GM21423 (cell line): ENCODE results near the gene CYTH1.

Experiments
- ATAC-seq: cut with Tn5 transposase; IDR thresholded peaks from one replicate; pipeline ENCODE4 v1.9.1; 2021; ENCODE audit warnings: mild to moderate bottlenecking, moderate library complexity; ENCODE audit not compliant: unreplicated experiment

Gene CYTH1

DNA sequence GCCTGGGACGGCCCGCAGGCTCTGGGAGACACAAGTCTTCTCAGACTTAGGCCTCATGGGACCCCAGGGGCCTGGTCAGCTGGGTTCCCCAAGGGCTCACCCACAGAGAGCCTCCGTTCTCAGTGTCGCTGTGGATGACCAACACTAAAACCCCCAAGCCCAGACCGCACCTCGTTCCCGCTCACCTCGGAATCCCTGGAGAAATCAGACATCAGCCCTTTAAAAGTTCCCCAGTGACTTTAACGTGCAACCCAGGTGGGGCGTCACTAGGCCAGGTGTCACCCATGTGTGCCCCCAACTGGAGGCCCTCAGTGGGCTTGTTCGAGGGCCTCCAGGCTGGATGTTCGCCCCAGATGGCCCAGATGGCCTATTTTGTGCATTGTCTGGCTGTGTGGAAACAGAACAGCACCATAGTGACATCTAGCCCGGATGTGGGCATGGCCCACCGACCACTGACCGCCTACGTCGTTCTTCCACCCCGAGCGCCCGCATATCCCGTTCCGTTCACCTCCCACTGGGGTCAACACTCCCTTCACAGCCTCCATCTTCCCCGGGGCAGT is 152.6 kb downstream of the CYTH1 start:
- ATAC-seq: no peak

DNA sequence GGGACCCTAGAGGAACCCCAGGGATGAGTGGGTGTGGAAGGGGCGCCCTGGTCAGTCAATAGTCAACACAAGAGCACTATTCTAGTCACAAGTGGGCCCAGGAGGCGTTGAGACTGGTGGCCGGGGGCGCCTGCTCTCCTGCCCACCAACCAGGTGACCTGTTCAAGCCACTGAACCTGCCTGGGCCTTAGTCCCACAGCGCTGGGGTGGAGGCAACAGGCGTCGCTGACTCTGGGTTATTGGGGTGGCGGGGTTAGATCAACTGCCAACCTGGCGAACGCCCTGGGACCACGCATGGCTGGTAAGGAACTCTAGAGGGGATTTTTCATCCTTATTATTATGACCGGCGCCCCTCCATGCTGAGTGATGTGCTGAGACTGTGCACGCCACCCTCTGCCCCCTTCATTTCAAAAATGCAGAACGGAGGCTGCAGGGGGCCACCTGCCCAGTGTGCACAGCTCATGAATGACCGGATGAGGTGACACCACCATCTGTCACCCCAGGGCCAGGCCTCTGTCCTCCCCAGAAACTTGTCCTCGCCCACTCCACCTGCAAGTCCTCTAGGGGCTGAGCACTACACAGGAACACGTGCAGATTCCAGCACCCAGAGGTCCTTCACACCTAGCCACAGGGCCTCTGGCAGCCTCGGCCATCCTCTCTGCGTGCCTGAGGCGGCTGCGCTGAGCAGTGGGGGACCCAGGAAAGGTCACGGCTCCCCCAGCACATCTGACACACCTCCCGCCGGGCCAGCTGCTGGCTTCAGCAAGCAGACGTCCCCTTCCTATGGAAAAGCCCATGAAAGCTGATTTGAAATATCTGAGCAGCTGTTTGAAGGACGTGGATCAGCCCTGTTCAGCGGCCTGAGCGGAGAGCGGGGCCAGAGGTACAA is 153.3 kb downstream of the CYTH1 start:
- no peak for ATAC-seq

DNA sequence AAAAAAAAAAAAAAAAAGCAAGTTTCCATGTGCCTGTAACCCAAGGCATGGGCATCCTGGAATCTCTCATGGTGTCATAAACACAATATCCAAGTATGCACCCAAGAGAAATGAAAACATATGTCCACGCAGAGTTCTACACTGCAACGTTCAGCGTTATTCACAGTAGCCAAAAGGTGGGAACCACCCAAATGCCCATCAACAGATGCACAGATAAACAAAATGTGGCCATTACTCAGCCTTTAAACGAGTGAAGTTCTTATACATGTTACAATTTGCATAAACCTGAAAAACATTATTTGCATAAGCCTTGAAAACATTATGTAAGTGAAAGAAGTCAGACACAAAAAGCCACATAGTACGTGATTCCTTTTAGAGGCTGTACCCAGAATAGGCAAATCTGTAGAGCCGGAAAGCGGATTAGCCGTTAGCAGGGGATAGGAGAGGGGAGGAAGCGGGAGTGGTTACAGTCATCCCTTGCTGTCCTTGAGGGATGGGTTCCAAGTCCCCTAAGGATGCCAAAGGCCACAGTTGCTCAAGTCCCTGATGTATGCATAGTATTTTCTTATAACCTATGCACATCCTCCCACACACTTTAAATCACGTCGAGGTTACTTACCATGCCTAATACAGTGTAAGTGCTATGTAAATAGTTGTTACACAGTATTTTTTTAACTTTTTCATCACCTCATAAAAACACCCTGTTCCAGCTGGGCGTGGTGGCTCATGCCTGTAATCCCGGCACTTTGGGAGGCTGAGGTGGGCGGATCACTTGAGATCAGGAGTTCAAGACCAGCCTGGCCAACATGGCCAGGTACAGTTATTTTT is 157.5 kb downstream of the CYTH1 start:
- ATAC-seq: no peak
